Mesothelial cell of epicardium (in vitro differentiated cells): Measurements from ENCODE around the gene AMBRA1. TPM values are rescaled to one million over a fixed set of nuclear protein-coding genes. Genes with fewer than 3 reads are reported as not detected.
A peak's percentile ranks its signal among the peaks of the same experiment; 100 is the strongest.

ENCODE experiments used
- DNase-seq, 2 experiments: peaks; one replicate each; pipeline ENCODE4 v3.0.0; 2021; ENCODE audit warnings: low spot score in 2 of 2; ENCODE audit not compliant: unreplicated experiment in 2 of 2
- H3K27ac Mint-ChIP-seq: 2 replicates; pipeline ENCODE4 v1.8.0; 2021; ENCODE audit warnings: mixed read lengths
- H3K27me3 Mint-ChIP-seq: 2 replicates; pipeline ENCODE4 v1.8.0; 2021; ENCODE audit warnings: low read depth, mixed read lengths
- H3K36me3 Mint-ChIP-seq: 2 replicates; pipeline ENCODE4 v1.8.0; 2021; ENCODE audit warnings: mixed read lengths
- H3K4me1 Mint-ChIP-seq: 2 replicates; pipeline ENCODE4 v1.8.0; 2021; ENCODE audit warnings: mixed read lengths
- H3K4me3 Mint-ChIP-seq: 2 replicates; pipeline ENCODE4 v1.8.0; 2021; ENCODE audit warnings: mild to moderate bottlenecking, moderate library complexity, mixed read lengths
- H3K9me3 Mint-ChIP-seq: 2 replicates; pipeline ENCODE4 v1.8.0; 2021; ENCODE audit warnings: mixed read lengths
- CTCF ChIP-seq: fragments of 200-600 bp; sonication (generic); IDR thresholded peaks from one replicate; pipeline ENCODE4 v1.5.0; 2021; ENCODE audit warnings: antibody characterized with exemption; ENCODE audit not compliant: unreplicated experiment
- total RNA-seq: library from RNA; stranded (reverse); gene quantifications from 3 replicates; pipeline ENCODE4 v1.2.1, GENCODE V29; 2021

Gene AMBRA1
- total RNA-seq, 1 donor from 2014 or later = 48.4 TPM

- Mint-ChIP-seq H3K4me3 (no peak overlapping the region), H3K27me3 (no peaks in the 10 kb centered on the region), H3K4me1 (peaks cover 13% of the 10 kb centered on the region), H3K9me3 (no peaks in the 10 kb centered on the region), H3K36me3 (no peaks in the 10 kb centered on the region), H3K27ac (no peak overlapping the region)
- no peak for DNase-seq
- TF ChIP-seq CTCF = no peak
Measured at GRCh38 chr11:46353698-46354097, 240.1 kb downstream of the AMBRA1 start.

DNA sequence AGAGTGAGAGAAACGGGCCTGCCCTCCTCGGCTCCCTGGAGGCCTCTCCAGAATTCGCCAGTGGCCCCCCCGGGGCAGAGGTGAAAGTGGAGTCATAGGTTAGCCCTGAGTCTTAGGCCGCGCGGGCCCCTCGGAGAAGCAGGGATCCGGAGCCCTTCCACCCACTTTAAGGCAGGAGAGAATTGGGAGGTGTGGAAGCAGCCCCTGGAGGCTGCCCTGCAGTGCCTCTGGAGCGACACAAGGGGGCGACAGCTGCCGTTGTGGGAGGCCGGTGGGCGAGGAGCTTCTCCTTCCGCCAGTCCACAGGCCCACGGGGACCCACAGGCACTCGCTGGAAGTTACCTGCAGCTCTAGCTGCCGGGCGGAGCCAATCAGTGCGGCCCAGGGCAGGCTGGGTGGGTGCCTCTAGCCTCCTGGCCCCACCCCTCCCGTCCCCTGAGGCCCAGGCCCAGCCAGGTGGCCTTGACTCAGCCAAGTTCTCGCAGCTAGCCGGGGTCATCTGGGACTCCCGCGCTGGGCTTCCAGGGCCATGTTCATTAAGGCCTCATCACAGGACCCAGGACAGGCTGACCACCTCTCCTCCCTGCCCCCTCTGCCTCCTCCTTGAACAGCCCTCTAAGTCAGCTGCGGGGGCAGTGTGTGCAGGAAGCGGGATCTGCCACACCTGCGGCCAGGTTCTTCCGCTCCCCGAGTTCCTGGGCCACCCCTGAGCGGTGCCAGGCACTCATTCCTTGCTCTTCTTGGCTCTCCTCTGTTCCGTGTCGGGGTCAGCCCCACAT, 241.6 kb downstream of the AMBRA1 start:
- no peaks in the 10 kb centered on the region for H3K9me3 Mint-ChIP-seq
- no peaks in the 10 kb centered on the region for H3K27me3 Mint-ChIP-seq
- TF ChIP-seq CTCF = peak; percentile 71
- peak overlapping the region; percentile 6 for H3K27ac Mint-ChIP-seq
- DNase-seq = peak in 1 of 2 experiments; percentile 63
- no peaks in the 10 kb centered on the region for H3K36me3 Mint-ChIP-seq
- H3K4me1 Mint-ChIP-seq = peaks cover 19% of the 10 kb centered on the region
- H3K4me3 Mint-ChIP-seq = no peak overlapping the region

- peaks cover 24% of the 10 kb centered on the region for H3K4me1 Mint-ChIP-seq
- H3K9me3 Mint-ChIP-seq = no peaks in the 10 kb centered on the region
- no peak for TF ChIP-seq CTCF
- no peak overlapping the region for H3K4me3 Mint-ChIP-seq
- no peaks in the 10 kb centered on the region for H3K36me3 Mint-ChIP-seq
- H3K27me3 Mint-ChIP-seq = no peaks in the 10 kb centered on the region
- H3K27ac Mint-ChIP-seq = peak overlapping the region; percentile 6
- no peak for DNase-seq
Measured at GRCh38 chr11:46351606-46352005, 242.2 kb downstream of the AMBRA1 start.

GRCh38 chr11:46351148-46351547, 242.7 kb downstream of the AMBRA1 start:
- Mint-ChIP-seq H3K27me3 (no peaks in the 10 kb centered on the region), H3K27ac (no peak overlapping the region), H3K4me1 (peaks cover 27% of the 10 kb centered on the region), H3K36me3 (no peaks in the 10 kb centered on the region), H3K9me3 (no peaks in the 10 kb centered on the region), H3K4me3 (no peak overlapping the region)
- TF ChIP-seq CTCF = no peak
- DNase-seq = no peak

- Mint-ChIP-seq H3K9me3 (no peaks in the 10 kb centered on the region), H3K4me3 (no peak overlapping the region), H3K27ac (no peak overlapping the region), H3K27me3 (no peaks in the 10 kb centered on the region), H3K36me3 (no peaks in the 10 kb centered on the region), H3K4me1 (peaks cover 27% of the 10 kb centered on the region)
- no peak for TF ChIP-seq CTCF
- no peak for DNase-seq
Measured at GRCh38 chr11:46350695-46351094, 243.1 kb downstream of the AMBRA1 start.
